HG03095 (cell line): ENCODE measurements around the gene ACAA1.
A peak's percentile ranks its signal among the peaks of the same experiment; 100 is the strongest.

Source experiments
- ATAC-seq: cut with Tn5 transposase; IDR thresholded peaks from one replicate; pipeline ENCODE4 v1.9.1; 2021; ENCODE audit warnings: moderate library complexity; ENCODE audit not compliant: unreplicated experiment

ACAA1 gene

DNA sequence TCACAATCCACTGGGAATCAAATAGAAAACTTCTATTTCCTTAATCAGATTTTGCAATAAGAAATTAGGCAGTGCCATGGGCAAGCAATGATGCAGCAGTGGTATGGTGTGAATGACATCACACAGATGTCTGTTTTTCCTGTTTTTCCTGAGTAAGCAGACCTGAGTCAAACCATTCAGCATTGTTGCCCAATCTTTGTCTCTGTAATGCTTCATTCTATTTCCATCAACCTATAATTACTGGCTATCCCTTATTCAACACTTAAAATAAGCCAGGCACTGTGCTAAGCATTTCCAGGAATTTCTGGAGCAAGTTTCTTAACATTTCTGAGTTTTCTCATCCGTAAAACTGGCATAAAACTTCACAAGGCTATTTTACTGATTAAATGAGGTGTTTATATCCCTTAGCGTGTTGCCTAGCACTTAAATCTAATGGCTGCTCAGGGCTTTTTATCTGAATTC is 17.1 kb upstream of the ACAA1 start:
- ATAC-seq = no peak

- ATAC-seq = no peak
Observed at GRCh38 chr3:38153221-38153620, 16.3 kb upstream of the ACAA1 start.

DNA sequence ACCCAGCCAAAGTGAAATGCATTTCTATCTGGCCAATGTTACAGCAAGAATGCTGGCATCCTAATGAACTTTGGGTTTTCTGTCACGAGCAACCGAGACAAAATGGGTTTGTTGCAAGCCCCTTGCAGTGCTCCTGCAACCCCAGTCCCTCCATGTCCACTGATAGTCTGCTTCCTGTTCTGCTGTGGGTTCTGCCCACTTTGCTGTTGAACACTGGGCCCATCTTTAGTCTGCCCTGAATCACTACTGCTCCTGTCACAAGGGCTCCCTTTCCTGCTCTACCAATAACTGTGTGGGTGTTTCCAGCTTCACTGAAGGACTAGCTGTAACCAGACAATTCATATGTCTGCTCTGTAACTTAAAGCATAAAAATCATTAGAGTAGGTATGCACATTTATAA is 15.7 kb upstream of the ACAA1 start:
- no peak for ATAC-seq

GRCh38 chr3:38151667-38152265 is 14.8 kb upstream of the ACAA1 start:
- no peak for ATAC-seq

- ATAC-seq = no peak
Observed at GRCh38 chr3:38150780-38151528, 14.0 kb upstream of the ACAA1 start.

- no peak for ATAC-seq
Observed at GRCh38 chr3:38149708-38150107, 12.8 kb upstream of the ACAA1 start.

- no peak for ATAC-seq
Observed at GRCh38 chr3:38148311-38148882, 11.5 kb upstream of the ACAA1 start.

DNA sequence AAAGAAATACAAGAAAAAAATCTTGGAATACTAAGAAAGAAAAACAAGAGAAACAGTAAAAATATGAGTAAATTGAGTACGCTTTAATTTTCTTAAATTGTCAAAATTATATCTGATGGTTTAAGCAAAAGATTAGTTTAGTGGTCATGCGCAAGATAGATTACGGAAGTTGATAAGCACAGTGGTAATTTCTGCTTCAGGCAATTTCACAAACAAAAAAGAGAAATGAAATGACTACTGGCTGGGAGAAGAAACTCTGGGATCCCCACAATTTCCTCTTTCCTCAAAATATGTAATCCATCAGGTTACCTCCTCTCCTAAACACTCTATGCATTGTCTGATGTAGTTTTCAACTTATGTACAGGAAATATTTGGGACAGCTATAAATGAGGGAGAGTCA is 10.5 kb upstream of the ACAA1 start:
- ATAC-seq = no peak

- no peak for ATAC-seq
Observed at GRCh38 chr3:38146504-38146903, 9.6 kb upstream of the ACAA1 start.

DNA sequence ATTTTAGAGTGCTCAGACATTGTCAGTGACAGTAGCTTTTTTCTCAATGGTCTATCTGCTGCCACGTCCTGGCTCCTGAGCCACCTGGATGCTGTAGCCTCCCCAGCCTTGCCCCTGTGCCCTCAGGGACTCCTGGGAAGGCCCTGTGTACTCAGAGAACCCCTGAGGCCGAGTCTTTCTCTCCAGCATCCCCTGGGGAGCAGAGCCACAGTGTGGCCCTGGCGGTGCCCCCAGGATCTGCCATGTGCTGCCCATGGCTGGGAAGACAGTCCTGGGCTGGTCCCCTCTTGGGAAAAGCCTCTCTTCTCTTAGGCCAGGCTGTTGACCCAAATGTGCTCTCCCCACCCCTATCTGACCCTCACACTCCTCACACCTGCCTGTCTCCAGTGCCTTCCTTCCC is 6.6 kb upstream of the ACAA1 start:
- ATAC-seq = no peak

DNA sequence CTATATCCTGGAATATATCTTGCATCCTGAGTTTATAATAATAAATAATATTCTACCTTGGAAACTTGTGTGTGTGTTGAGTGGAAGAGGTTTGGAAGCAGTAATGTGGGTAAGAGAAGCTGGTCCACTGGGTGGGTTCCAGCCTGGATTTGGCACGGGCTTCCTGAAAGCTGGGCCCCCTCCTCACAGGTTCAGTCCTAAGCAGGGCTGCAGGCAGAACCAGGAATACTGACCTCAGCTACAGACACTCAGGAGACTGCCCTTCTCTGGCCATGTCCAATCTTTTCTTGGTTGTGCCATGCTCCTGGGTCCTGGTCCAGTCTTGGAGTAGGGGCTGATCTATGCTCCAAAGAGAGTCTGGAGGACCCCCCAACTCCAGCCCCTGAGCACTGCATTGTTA is 6.0 kb upstream of the ACAA1 start:
- ATAC-seq = no peak

- ATAC-seq = no peak
Observed at GRCh38 chr3:38141952-38142273, 5.0 kb upstream of the ACAA1 start.

DNA sequence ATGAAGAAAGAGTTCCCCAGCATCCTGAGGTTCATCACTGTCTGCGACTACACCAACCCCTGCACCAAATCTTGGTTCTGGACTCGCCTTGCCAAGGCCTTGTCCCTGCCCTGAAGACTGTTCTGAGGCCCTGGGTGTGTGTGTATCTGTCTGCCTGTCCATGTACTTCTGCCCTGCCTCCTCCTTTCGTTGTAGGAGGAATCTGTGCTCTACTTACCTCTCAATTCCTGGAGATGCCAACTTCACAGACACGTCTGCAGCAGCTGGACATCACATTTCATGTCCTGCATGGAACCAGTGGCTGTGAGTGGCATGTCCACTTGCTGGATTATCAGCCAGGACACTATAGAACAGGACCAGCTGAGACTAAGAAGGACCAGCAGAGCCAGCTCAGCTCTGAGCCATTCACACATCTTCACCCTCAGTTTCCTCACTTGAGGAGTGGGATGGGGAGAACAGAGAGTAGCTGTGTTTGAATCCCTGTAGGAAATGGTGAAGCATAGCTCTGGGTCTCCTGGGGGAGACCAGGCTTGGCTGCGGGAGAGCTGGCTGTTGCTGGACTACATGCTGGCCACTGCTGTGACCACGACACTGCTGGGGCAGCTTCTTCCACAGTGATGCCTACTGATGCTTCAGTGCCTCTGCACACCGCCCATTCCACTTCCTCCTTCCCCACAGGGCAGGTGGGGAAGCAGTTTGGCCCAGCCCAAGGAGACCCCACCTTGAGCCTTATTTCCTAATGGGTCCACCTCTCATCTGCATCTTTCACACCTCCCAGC is 4.4 kb upstream of the ACAA1 start:
- no peak for ATAC-seq

DNA sequence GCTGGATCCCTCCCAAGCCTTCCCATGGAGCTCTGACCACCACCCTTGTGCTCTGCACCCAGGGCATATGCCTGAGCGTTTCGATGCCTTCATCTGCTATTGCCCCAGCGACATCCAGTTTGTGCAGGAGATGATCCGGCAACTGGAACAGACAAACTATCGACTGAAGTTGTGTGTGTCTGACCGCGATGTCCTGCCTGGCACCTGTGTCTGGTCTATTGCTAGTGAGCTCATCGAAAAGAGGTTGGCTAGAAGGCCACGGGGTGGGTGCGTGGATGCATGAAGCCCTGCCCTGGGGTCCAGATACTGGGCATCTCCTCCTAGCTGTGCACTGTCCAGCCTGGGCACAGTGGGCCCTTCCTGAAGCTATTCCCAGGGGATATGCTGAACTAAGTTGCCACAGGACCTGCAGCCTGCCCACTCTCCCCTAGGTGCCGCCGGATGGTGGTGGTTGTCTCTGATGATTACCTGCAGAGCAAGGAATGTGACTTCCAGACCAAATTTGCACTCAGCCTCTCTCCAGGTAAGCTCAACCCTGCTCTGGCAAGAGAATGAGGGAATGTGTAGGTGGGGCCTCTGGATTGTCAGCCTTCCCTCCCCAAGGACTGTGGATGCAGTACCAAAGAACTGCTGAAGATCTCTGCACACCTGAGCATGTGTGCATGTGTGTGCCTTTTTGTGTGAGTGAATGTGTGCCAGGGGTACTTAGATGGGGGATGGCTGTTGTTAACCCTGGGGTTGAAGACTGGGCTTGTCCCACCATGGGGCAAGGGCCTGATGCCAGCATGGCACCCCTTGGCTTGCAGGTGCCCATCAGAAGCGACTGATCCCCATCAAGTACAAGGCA is 3.6 kb upstream of the ACAA1 start:
- ATAC-seq = no peak

DNA sequence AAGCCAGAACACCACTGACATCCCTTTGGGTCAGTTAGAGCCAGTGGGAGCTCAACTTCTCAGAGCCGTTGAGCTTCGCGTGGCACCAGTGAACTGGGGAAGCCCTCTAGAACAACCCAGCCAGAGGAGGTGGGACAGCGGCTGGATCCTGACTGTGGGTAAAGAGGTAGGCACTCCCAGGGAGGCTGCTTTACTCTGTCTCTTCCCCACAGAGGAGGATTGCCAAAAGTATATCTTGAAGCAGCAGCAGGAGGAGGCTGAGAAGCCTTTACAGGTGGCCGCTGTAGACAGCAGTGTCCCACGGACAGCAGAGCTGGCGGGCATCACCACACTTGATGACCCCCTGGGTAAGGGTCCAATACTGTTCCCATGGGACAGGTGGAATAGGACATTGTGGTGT is 2.7 kb upstream of the ACAA1 start:
- no peak for ATAC-seq

DNA sequence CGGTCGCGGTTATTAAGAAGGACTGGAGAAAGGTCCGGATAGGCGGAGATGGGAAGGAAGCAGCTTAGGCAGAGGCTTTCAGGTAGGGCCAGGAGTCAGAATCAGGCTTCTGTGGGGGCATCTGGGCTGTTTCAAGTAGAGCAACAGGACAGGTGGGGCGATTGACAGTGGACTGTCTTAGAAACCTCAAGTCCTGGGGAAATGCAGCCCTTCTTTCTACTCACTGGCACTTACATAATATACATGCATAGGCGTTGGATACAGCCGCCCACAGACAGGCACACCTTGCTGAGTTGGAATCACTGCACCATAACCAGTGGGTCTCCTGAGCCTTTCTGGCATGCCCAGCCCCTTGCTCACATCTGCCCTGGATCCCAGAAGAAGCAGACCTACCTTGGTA is 2.3 kb upstream of the ACAA1 start:
- ATAC-seq = no peak

GRCh38 chr3:38138349-38139190 is 1.6 kb upstream of the ACAA1 start, which contains the start of gene MYD88:
TSS of gene MYD88 (plus strand) at chr3:38138661. CDS start at chr3:38138701, 40 bp downstream.
- ATAC-seq = peak; percentile 40

DNA sequence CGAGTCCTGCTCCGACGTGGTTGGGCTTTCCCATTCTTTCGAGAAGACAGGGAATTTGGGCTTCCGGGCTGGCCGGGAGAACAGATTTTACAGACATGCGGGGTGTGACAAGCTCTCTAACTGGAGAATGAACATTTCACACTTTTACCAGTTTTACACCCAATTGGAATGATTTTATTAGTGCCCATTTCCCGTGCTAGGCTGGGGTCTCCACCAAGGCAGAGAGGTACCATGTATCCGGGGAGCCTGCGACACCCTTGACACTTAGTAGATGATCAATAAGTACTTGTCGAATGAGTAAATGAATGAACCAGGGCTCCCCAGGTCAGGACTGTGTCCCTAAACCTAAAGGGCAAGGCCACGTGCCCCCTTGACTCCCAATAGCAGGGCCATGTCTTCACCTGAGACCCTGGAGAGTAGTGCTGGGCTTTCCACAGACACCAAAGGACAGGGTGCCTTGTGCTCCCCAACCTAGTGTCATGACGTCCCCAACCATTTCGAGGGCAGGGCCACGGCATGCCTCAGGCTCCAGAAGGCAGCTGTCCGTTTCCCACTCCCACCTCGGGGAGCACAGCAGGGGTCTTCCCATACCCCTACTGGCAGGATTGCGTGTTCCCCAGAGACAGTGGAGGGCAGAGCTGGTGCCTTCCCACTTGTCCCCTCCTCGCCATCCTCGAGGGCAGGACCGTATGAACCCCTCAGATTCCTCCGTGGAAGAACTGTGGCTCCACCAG is 855 bp upstream of the ACAA1 start:
- no peak for ATAC-seq

DNA sequence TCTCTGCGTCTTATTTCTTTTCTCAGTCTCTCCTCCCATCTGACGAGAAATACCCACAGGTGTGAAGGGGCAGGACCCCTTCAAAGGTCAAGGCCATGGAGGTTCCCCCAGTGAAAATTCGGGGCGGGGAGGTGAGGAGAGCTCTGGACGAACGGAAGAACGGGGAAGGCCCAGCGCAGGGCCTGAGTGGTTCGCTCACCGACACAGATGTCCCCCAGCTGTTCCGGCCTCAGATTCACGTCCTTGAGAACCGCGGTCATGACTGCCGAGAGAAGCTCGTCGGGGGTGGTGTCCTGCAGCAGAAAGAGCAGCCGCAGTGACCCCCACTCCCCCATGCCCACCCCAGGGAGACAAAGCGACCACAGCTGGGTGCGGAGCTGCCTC is 542 bp downstream of the ACAA1 start:
- no peak for ATAC-seq
